Measurements from ENCODE around the gene C2CD3.
"Not testable (repeated sequence)": the region's sequence is repeated elsewhere in the genome, so short reads cannot be mapped to it uniquely, and the experiment has no call there.

The C2CD3 gene

DNA sequence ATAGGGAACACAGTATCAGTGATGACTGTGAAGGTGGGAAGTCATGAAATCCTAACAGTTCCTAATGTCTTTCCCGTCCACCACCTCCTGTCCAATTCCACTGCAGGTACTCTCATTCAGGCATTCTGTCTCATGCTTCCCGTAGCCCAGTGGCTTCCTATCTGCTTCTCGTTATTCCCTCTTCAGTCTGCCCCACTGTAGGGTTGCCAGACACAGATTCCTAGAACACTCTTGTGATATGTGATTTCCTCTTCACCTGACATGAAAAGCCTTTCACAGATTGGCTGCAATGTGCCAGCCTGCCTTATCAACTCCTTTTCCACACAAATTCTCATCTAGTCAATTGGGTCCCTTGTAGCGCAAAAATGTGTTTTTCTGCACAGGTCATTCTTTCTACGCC, 49.0 kb downstream of the C2CD3 start:
- Histone ChIP-seq H3K4me1 (ENCODE audit: control insufficient read depth, insufficient read depth, low read length) (no peaks in the 10 kb centered on the region), H3K27ac (ENCODE audit: low read length) (no peak overlapping the region), H3K9me3 (ENCODE audit: control insufficient read depth in 2 of 2, low read length in 2 of 2) (no peaks in the 10 kb centered on the region), H3K9ac (ENCODE audit: low read length in 2 of 2) (no peak overlapping the region), H3K27me3 (ENCODE audit: control insufficient read depth in 1 of 2, insufficient read depth in 2 of 2, low read length in 2 of 2) (no peaks in the 10 kb centered on the region), H3K4me3 (ENCODE audit: low read length in 2 of 2) (no peak overlapping the region), H3K36me3 (ENCODE audit: control insufficient read depth in 2 of 2, insufficient read depth in 2 of 2, low read length in 2 of 2) (peaks cover 7 to 9% of the 10 kb centered on the region in 2 donors)

DNA sequence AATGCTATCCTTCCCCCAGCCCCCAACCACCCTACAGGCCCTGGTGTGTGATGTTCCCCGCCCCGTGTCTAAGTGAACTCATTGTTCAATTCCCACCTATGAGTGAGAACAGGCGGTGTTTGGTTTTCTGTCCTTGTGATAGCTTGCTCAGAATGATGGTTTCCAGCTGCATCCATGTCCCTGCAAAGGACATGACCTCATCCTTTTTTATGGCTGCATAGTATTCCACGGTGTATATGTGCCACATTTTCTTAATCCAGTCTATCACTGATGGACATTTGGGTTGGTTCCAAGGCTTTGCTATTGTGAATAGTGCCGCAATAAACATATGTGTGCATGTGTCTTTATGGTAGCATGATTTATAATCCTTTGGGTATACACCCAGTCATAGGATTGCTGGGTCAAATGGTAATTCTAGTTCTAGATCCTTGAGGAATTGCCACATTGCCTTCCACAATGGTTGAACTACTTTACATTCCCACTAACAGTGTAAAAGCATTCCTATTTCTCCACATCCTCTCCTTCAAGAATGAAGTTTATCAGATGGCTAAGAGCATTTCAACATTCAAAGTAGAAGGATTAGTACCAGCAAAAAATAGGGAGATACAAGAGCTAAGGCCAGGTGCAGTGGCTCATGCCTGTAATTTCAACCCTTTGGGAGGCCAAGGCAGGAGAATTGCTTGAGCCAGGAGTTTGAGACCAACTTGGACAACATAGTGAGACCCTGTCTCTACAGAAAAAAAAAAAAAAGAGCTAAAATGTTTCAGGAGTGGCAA, 50.4 kb downstream of the C2CD3 start:
- not testable (repeated sequence) for H3K4me3 ChIP-seq (ENCODE audit: low read length in 2 of 2); H3K4me1 ChIP-seq (ENCODE audit: control insufficient read depth, insufficient read depth, low read length); H3K9me3 ChIP-seq (ENCODE audit: control insufficient read depth in 2 of 2, low read length in 2 of 2); H3K9ac ChIP-seq (ENCODE audit: low read length in 2 of 2); H3K27ac ChIP-seq (ENCODE audit: low read length); H3K36me3 ChIP-seq (ENCODE audit: control insufficient read depth in 2 of 2, insufficient read depth in 2 of 2, low read length in 2 of 2); H3K27me3 ChIP-seq (ENCODE audit: control insufficient read depth in 1 of 2, insufficient read depth in 2 of 2, low read length in 2 of 2)

DNA sequence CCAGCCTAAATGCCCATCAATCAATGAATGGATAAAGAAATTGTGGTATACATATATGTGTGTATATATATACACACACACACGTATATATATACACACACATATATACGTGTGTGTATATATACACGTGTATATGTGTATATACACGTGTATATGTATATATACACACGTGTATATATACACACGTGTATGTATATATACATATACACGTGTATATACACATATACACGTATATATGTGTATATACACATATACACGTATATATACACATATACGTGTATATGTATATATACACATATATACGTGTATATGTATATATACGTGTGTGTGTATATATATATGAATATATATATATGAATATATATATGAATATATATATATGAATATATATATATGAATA, 54.1 kb downstream of the C2CD3 start:
- H3K9ac ChIP-seq (ENCODE audit: low read length in 2 of 2), result no peak overlapping the region
- no peak overlapping the region for H3K4me3 ChIP-seq (ENCODE audit: low read length in 2 of 2)
- peaks cover 18 to 19% of the 10 kb centered on the region in 2 donors for H3K36me3 ChIP-seq (ENCODE audit: control insufficient read depth in 2 of 2, insufficient read depth in 2 of 2, low read length in 2 of 2)
- no peak overlapping the region for H3K27ac ChIP-seq (ENCODE audit: low read length)
- no peaks in the 10 kb centered on the region for H3K27me3 ChIP-seq (ENCODE audit: control insufficient read depth in 1 of 2, insufficient read depth in 2 of 2, low read length in 2 of 2)
- H3K9me3 ChIP-seq (ENCODE audit: control insufficient read depth in 2 of 2, low read length in 2 of 2), result no peaks in the 10 kb centered on the region
- no peaks in the 10 kb centered on the region for H3K4me1 ChIP-seq (ENCODE audit: control insufficient read depth, insufficient read depth, low read length)

DNA sequence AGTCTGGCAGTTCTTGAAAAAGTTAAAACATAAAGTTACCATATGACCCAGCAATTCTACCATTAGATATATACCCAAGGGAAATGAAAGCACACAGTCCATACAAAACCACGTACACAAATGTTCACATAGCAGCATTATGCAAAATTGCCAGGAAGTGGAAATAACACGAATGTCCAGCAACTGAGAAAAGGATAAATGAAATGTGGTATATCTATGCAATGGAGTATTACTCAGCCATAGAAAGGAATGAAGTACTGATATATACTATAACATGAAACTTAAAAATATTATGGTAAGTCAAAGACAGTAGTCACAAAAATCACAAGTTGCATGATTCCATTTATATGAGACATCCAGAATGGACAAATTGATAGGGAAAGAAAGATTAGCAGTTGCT, 57.9 kb downstream of the C2CD3 start:
- no peak overlapping the region for H3K27ac ChIP-seq (ENCODE audit: low read length)
- no peaks in the 10 kb centered on the region for H3K27me3 ChIP-seq (ENCODE audit: control insufficient read depth in 1 of 2, insufficient read depth in 2 of 2, low read length in 2 of 2)
- H3K9ac ChIP-seq (ENCODE audit: low read length in 2 of 2), result no peak overlapping the region
- no peak overlapping the region for H3K4me3 ChIP-seq (ENCODE audit: low read length in 2 of 2)
- H3K4me1 ChIP-seq (ENCODE audit: control insufficient read depth, insufficient read depth, low read length), result no peaks in the 10 kb centered on the region
- no peaks in the 10 kb centered on the region for H3K9me3 ChIP-seq (ENCODE audit: control insufficient read depth in 2 of 2, low read length in 2 of 2)
- H3K36me3 ChIP-seq (ENCODE audit: control insufficient read depth in 2 of 2, insufficient read depth in 2 of 2, low read length in 2 of 2), result peaks cover 13 to 16% of the 10 kb centered on the region in 2 donors

DNA sequence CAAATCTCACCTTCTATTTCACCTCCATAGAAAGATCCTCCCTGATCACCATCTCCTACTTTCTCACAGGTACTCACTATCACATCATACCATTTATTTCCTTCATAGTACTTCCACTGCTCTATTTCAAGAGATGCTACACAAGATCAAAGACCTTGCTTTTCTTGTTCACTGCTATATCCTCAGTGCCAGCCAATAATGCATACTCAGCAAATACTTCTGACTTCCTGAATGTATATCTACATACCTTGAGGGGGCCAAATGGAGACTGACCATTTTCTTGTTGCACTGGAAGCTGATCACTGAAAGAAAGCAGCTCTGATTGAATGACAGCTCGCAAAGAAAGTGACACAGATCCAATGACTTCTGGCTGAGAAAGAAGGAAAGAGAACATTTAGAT, 64.7 kb downstream of the C2CD3 start:
- Histone ChIP-seq H3K4me3 (ENCODE audit: low read length in 2 of 2) (no peak overlapping the region), H3K36me3 (ENCODE audit: control insufficient read depth in 2 of 2, insufficient read depth in 2 of 2, low read length in 2 of 2) (peaks cover 16 to 23% of the 10 kb centered on the region in 2 donors), H3K9me3 (ENCODE audit: control insufficient read depth in 2 of 2, low read length in 2 of 2) (no peaks in the 10 kb centered on the region), H3K9ac (ENCODE audit: low read length in 2 of 2) (no peak overlapping the region), H3K4me1 (ENCODE audit: control insufficient read depth, insufficient read depth, low read length) (no peaks in the 10 kb centered on the region), H3K27ac (ENCODE audit: low read length) (no peak overlapping the region), H3K27me3 (ENCODE audit: control insufficient read depth in 1 of 2, insufficient read depth in 2 of 2, low read length in 2 of 2) (no peaks in the 10 kb centered on the region)

DNA sequence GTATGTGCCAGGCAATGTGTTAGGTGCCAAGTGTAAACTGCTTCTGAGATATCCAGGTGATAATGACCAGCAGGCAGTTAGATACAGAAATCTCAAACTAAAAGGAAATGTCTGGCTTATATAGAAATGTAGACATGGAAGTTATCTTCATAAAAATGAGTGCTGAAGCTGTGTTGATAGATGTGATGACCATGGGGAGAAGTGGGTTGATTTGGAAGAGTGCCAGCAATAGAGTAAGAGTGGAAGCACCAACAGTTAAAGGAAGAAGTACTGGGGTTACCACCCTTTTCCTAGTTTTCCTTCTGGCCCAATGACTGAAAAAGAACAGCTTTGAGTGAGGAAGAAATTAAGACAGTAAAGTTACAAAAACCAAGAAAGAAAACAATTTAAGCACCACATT, 68.5 kb downstream of the C2CD3 start:
- no peak overlapping the region for H3K27ac ChIP-seq (ENCODE audit: low read length)
- H3K9me3 ChIP-seq (ENCODE audit: control insufficient read depth in 2 of 2, low read length in 2 of 2), result no peaks in the 10 kb centered on the region
- no peak overlapping the region for H3K9ac ChIP-seq (ENCODE audit: low read length in 2 of 2)
- no peaks in the 10 kb centered on the region for H3K4me1 ChIP-seq (ENCODE audit: control insufficient read depth, insufficient read depth, low read length)
- no peak overlapping the region for H3K4me3 ChIP-seq (ENCODE audit: low read length in 2 of 2)
- H3K36me3 ChIP-seq (ENCODE audit: control insufficient read depth in 2 of 2, insufficient read depth in 2 of 2, low read length in 2 of 2), result peaks cover 23 to 38% of the 10 kb centered on the region in 2 donors
- H3K27me3 ChIP-seq (ENCODE audit: control insufficient read depth in 1 of 2, insufficient read depth in 2 of 2, low read length in 2 of 2), result no peaks in the 10 kb centered on the region

DNA sequence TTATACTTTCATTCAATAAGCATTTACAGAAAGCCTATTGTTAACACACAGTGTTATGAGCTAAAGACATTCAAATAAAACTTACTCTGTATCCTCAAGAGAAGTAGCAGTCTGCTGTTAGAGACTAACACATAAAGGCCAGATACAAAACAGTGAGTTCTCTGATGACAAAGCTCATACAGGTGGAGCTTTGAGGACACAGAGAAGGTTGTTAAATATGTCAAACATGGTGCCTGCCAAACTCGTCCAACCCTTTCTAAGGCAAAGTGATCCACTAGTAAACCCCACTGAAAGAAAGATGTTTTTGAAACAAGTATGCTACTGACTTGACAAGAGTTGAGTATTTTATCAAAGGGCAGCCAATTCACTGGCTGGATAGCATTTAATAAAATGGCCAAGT, 70.1 kb downstream of the C2CD3 start:
- no peak overlapping the region for H3K9ac ChIP-seq (ENCODE audit: low read length in 2 of 2)
- no peaks in the 10 kb centered on the region for H3K27me3 ChIP-seq (ENCODE audit: control insufficient read depth in 1 of 2, insufficient read depth in 2 of 2, low read length in 2 of 2)
- peaks cover 18 to 34% of the 10 kb centered on the region in 2 donors for H3K36me3 ChIP-seq (ENCODE audit: control insufficient read depth in 2 of 2, insufficient read depth in 2 of 2, low read length in 2 of 2)
- no peaks in the 10 kb centered on the region for H3K9me3 ChIP-seq (ENCODE audit: control insufficient read depth in 2 of 2, low read length in 2 of 2)
- H3K27ac ChIP-seq (ENCODE audit: low read length), result no peak overlapping the region
- H3K4me1 ChIP-seq (ENCODE audit: control insufficient read depth, insufficient read depth, low read length), result no peaks in the 10 kb centered on the region
- no peak overlapping the region for H3K4me3 ChIP-seq (ENCODE audit: low read length in 2 of 2)

DNA sequence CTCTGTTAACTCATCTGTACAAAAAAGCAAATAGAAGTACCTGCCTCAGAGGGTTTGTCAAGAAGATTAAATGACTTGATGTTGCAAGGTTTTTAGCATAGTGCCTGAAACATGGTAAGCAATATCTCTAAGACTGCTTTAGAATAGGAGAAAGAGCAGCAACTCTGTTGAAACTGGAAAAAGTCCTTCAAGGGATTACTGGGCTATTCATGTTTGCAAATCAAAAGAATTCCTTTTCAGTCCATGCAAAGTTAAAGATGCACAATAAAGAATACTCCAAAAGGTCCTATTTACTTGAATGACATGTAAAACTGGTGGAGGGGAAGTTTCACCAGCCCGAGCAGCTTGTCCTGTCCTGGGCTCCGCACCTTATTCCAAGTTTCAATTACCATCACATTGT, 70.6 kb downstream of the C2CD3 start:
- Histone ChIP-seq H3K27ac (ENCODE audit: low read length) (no peak overlapping the region), H3K36me3 (ENCODE audit: control insufficient read depth in 2 of 2, insufficient read depth in 2 of 2, low read length in 2 of 2) (peaks cover 13 to 32% of the 10 kb centered on the region in 2 donors), H3K9ac (ENCODE audit: low read length in 2 of 2) (no peak overlapping the region), H3K4me3 (ENCODE audit: low read length in 2 of 2) (no peak overlapping the region), H3K9me3 (ENCODE audit: control insufficient read depth in 2 of 2, low read length in 2 of 2) (no peaks in the 10 kb centered on the region), H3K4me1 (ENCODE audit: control insufficient read depth, insufficient read depth, low read length) (no peaks in the 10 kb centered on the region), H3K27me3 (ENCODE audit: control insufficient read depth in 1 of 2, insufficient read depth in 2 of 2, low read length in 2 of 2) (no peaks in the 10 kb centered on the region)

DNA sequence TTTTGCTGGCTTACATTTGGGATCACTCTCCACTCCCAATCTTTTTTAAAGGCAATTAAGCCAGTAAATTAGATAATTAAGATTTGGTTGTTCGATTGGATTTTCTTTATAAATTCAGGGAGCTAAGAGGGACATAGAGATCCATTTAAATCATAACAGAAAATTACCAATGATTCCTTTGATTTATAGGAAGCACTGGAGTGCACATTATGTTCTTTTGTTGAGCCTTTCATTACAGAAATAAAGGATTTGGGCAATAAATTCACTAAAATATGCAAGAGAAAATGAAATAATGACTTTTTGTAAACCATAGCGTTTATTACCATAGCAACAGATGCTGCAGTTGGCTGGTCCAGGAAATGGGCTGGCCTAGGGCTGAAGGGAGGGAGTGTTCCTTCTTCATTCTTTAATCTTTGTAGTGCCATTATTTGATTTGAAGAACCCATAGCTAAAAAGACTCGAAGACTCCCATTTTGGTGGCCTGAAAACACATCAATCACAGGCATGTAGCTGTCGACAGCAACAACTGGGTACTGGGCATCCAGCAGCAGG, 73.0 kb downstream of the C2CD3 start:
- Histone ChIP-seq H3K27ac (ENCODE audit: low read length) (no peak overlapping the region), H3K9me3 (ENCODE audit: control insufficient read depth in 2 of 2, low read length in 2 of 2) (no peaks in the 10 kb centered on the region), H3K36me3 (ENCODE audit: control insufficient read depth in 2 of 2, insufficient read depth in 2 of 2, low read length in 2 of 2) (peaks cover 9 to 37% of the 10 kb centered on the region in 2 donors), H3K9ac (ENCODE audit: low read length in 2 of 2) (no peak overlapping the region), H3K4me3 (ENCODE audit: low read length in 2 of 2) (no peak overlapping the region), H3K4me1 (ENCODE audit: control insufficient read depth, insufficient read depth, low read length) (no peaks in the 10 kb centered on the region), H3K27me3 (ENCODE audit: control insufficient read depth in 1 of 2, insufficient read depth in 2 of 2, low read length in 2 of 2) (no peaks in the 10 kb centered on the region)

DNA sequence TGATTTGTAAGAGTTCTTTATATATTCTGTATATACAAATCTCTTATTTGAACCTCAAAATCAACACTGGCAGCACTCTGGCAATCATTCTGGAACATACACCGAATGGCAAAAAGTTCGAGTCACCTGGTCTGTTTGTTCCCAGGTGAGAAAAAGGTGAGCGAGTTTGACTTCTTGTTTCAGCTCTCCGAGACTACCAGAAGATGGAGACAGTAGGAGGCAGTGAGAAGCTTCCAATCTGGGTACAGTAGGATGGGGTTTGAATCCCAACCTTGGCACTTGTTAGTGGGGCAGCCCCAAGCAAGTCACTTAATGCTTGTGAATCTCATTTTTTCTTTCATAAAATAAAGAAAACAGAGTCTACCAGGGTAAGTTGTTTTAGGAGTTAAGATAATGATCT, 76.4 kb downstream of the C2CD3 start:
- no peaks in the 10 kb centered on the region for H3K4me1 ChIP-seq (ENCODE audit: control insufficient read depth, insufficient read depth, low read length)
- peaks cover 23 to 49% of the 10 kb centered on the region in 2 donors for H3K36me3 ChIP-seq (ENCODE audit: control insufficient read depth in 2 of 2, insufficient read depth in 2 of 2, low read length in 2 of 2)
- H3K27me3 ChIP-seq (ENCODE audit: control insufficient read depth in 1 of 2, insufficient read depth in 2 of 2, low read length in 2 of 2), result no peaks in the 10 kb centered on the region
- H3K9ac ChIP-seq (ENCODE audit: low read length in 2 of 2), result no peak overlapping the region
- no peak overlapping the region for H3K27ac ChIP-seq (ENCODE audit: low read length)
- no peaks in the 10 kb centered on the region for H3K9me3 ChIP-seq (ENCODE audit: control insufficient read depth in 2 of 2, low read length in 2 of 2)
- no peak overlapping the region for H3K4me3 ChIP-seq (ENCODE audit: low read length in 2 of 2)

DNA sequence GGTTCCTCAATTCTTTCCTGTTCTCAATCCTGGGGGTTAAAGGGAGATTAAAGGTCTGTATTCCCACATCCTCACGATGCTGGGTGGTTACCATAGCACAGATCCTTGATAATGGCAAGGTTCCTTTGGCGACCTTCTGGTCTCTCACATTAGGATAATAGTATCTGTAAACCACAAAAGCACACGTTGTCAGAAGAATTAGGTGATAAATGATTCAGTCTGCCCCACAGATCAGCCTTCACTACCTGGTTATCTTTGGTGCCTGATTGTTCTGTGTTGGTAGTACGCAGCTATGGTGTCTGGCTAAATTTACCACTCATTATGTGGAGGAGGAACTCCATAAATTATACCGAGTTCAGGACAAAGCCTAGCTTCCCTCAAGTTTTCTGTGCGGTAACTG, 78.4 kb downstream of the C2CD3 start:
- Histone ChIP-seq H3K4me1 (ENCODE audit: control insufficient read depth, insufficient read depth, low read length) (no peaks in the 10 kb centered on the region), H3K9me3 (ENCODE audit: control insufficient read depth in 2 of 2, low read length in 2 of 2) (no peaks in the 10 kb centered on the region), H3K9ac (ENCODE audit: low read length in 2 of 2) (no peak overlapping the region), H3K27ac (ENCODE audit: low read length) (no peak overlapping the region), H3K4me3 (ENCODE audit: low read length in 2 of 2) (no peak overlapping the region), H3K36me3 (ENCODE audit: control insufficient read depth in 2 of 2, insufficient read depth in 2 of 2, low read length in 2 of 2) (peaks cover 21 to 44% of the 10 kb centered on the region in 2 donors), H3K27me3 (ENCODE audit: control insufficient read depth in 1 of 2, insufficient read depth in 2 of 2, low read length in 2 of 2) (no peaks in the 10 kb centered on the region)

Data from stomach smooth muscle (tissue), 2 donors.